GM18861 (cell line): Measurements from ENCODE around the gene SLC16A13.
A peak's percentile ranks its signal among the peaks of the same experiment; 100 is the strongest.

Experiments used
- ATAC-seq: cut with Tn5 transposase; IDR thresholded peaks from one replicate; pipeline ENCODE4 v1.9.1; 2021; ENCODE audit not compliant: unreplicated experiment

SLC16A13 gene

GRCh38 chr17:7011415-7011814, 24.4 kb upstream of the SLC16A13 start:
- ATAC-seq = no peak

- no peak for ATAC-seq
Measured at GRCh38 chr17:7011942-7012254, 23.9 kb upstream of the SLC16A13 start.

GRCh38 chr17:7014261-7014994, 21.4 kb upstream of the SLC16A13 start:
- ATAC-seq = peak; percentile 58

- peak; percentile 3 for ATAC-seq
Measured at GRCh38 chr17:7014995-7015958, 20.5 kb upstream of the SLC16A13 start.

- ATAC-seq = no peak
Measured at GRCh38 chr17:7016418-7016817, 19.4 kb upstream of the SLC16A13 start.

- ATAC-seq = no peak
Measured at GRCh38 chr17:7016886-7017826, 18.7 kb upstream of the SLC16A13 start.

GRCh38 chr17:7017827-7018200, 18.0 kb upstream of the SLC16A13 start:
- ATAC-seq = no peak

GRCh38 chr17:7018331-7018964, 17.4 kb upstream of the SLC16A13 start:
- no peak for ATAC-seq

- no peak for ATAC-seq
Measured at GRCh38 chr17:7019367-7019766, 16.4 kb upstream of the SLC16A13 start.

- ATAC-seq = no peak
Measured at GRCh38 chr17:7019839-7020519, 15.8 kb upstream of the SLC16A13 start.

- ATAC-seq = no peak
Measured at GRCh38 chr17:7020894-7021664, 14.7 kb upstream of the SLC16A13 start.

- ATAC-seq = peak; percentile 61
Measured at GRCh38 chr17:7021993-7022778, 13.6 kb upstream of the SLC16A13 start.

GRCh38 chr17:7022781-7023571, 12.8 kb upstream of the SLC16A13 start, which contains the start of gene BCL6B:
Gene BCL6B, plus strand, starts transcription at chr17:7023050. Its CDS starts 622 bp downstream, at chr17:7023672.
- ATAC-seq = no peak

GRCh38 chr17:7023576-7024401, 12.0 kb upstream of the SLC16A13 start:
- ATAC-seq = no peak

- no peak for ATAC-seq
Measured at GRCh38 chr17:7024402-7024785, 11.4 kb upstream of the SLC16A13 start.

GRCh38 chr17:7025245-7025644, 10.6 kb upstream of the SLC16A13 start:
- no peak for ATAC-seq
